Heart left ventricle (tissue), 16 donors: ENCODE measurements around the gene PTPRN2. TPM values are rescaled to one million over a fixed set of nuclear protein-coding genes. Genes with fewer than 3 reads are reported as not detected.

Experiments used
- ATAC-seq, 4 donors: fragments of 200-7000 bp; cut with Tn5 transposase; one replicate each; pipeline ENCODE4 v1.9.1; 2020 to 2022; ENCODE audit warnings: moderate library complexity in 4 of 4, mild to moderate bottlenecking in 3 of 4, moderate number of reproducible peaks in 1 of 4
- DNase-seq, 5 donors: peaks; one replicate each; pipeline ENCODE4 v3.0.0-alpha.2; 2020
- H3K27ac ChIP-seq, 12 donors: fragments of 200-600 bp; sonication (generic) in 4 of 12; one replicate each; pipeline versions ENCODE4 v1.5.0 to v1.8.0; 2016 to 2022; ENCODE audit warnings: mild to moderate bottlenecking in 2 of 12
- H3K27me3 ChIP-seq, 9 donors: fragments of 200-600 bp; sonication (generic) in 2 of 9; one replicate each; pipeline versions ENCODE4 v1.5.1 to v1.8.0; 2016 to 2022; ENCODE audit warnings: mild to moderate bottlenecking in 3 of 9
- H3K36me3 ChIP-seq, 9 donors: fragments of 200-600 bp; sonication (generic) in 2 of 9; one replicate each; pipeline versions ENCODE4 v1.5.0 to v1.8.0; 2018 to 2022; ENCODE audit warnings: mild to moderate bottlenecking in 2 of 9
- H3K4me1 ChIP-seq, 12 donors: fragments of 200-600 bp; sonication (generic) in 4 of 12; one replicate each; pipeline versions ENCODE4 v1.5.0 to v1.8.0; 2016 to 2022; ENCODE audit warnings: mild to moderate bottlenecking in 3 of 12
- H3K4me3 ChIP-seq, 12 donors: fragments of 200-600 bp; sonication (generic) in 4 of 12; one replicate each; pipeline versions ENCODE4 v1.5.0 to v1.8.0; 2017 to 2022; ENCODE audit warnings: mild to moderate bottlenecking in 9 of 12, moderate library complexity in 4 of 12
- H3K9me3 ChIP-seq, 12 donors: fragments of 200-600 bp; sonication (generic) in 4 of 12; one replicate each; pipeline versions ENCODE4 v1.5.0 to v1.8.0; 2016 to 2022; ENCODE audit warnings: mild to moderate bottlenecking in 1 of 12
- CTCF ChIP-seq, 12 donors: fragments of 200-600 bp; sonication (generic) in 4 of 12; IDR thresholded peaks; one replicate each; pipeline versions ENCODE4 v1.5.0 to v1.8.0; 2018 to 2022; ENCODE audit warnings: antibody characterized with exemption in 12 of 12, mild to moderate bottlenecking in 5 of 12
- POLR2A ChIP-seq, 2 donors: fragments of 450-650 bp; IDR thresholded peaks; one replicate each; pipeline ENCODE4 v1.6.1; 2017; ENCODE audit warnings: antibody characterized with exemption in 2 of 2, mild to moderate bottlenecking in 2 of 2, moderate library complexity in 2 of 2
- WGBS, 4 donors: extraction: QIAGEN DNeasy Blood & Tissue Kit in 2 of 4; methylation state at CpG; one replicate each; pipeline versions ENCODE4 v1.1.5 to v1.1.7; 2013 to 2018; 5-methylcytosine and 5-hydroxymethylcytosine counted together
- intact Hi-C, 10 donors: fragments of 100-400 bp; cut with DNase I; formaldehyde crosslinking; loops; one replicate each; pipeline versions ENCODE4 v1.11.1 to v1.14.2; 2022
- polyA plus RNA-seq, 2 donors: library from polyadenylated mRNA; stranded (reverse); fragments of 200-250 nt; gene quantifications; one replicate each; pipeline ENCODE4 v1.2.3, GENCODE V29; 2013
- total RNA-seq, 9 donors: library from RNA; depleted of rRNA in 2 of 9; stranded (reverse); fragments of >200 nt in 2 of 9; fragmentation: NEBNext Ultra II Directional in 3 of 9; extraction: Animal tissue kit (Norgen Biotek cat#: 25700) in 3 of 9; gene quantifications; one replicate each; pipeline versions ENCODE4 v1.1.0 to v1.2.4, GENCODE V29; 2016 to 2023
- donor health status: ischemic (EF 13 %, LVEDD 7.1; RV severe dilation, severe dysfunction).
- donor health status: healthy with polysubstance abuse.
- donor health status: DM: no; HTN: yes; CAD: no.
- donor health status: DM: no; HTN: no; CAD: no.
- donor health status: ischemic (EF 25% LVEDD 6.9; RV normal size, moderate dysfunction).
- donor health status: ischemic (EF 25% LVEDD 5.7; RV mildly dilated, moderate dysfunction).
- donor health status: healthy.
- donor health status: DM: yes; HTN: yes; CAD: no.
- donor health status: ischemic (EF 35%, LVEDD 5.7; RV mildly dilated, moderate dysfunction).
- donor health status: nonischemic (EF 11% LVEDD 7.7; RV severe dilation, severe dysfunction).
- donor health status: DM: yes; HTN: yes; CAD: no.
- donor health status: PGD.
- donor health status: ischemic (EF 29% LVEDD 5.4; RV normal size, mild dysfunction).
- donor health status: nonischemic (EF 23%, LVEDD 6.1; RV moderate dilation, normal function).

Gene PTPRN2
- total and polyA plus RNA-seq, 11 donors, result 0.61 to 2.3 (median 1.3) TPM

- Histone ChIP-seq H3K4me3 (no peak overlapping the region), H3K27ac (no peak overlapping the region), H3K4me1 (no peaks in the 10 kb centered on the region), H3K36me3 (no peaks in the 10 kb centered on the region), H3K9me3 (peaks cover 0 to 14% (median 5%) of the 10 kb centered on the region in 12 donors), H3K27me3 (peaks cover 0 to 19% (median 0%) of the 10 kb centered on the region in 9 donors)
- DNase-seq (no peak), ATAC-seq (no peak)
- WGBS, 4 donors, result 91 to 96% (median 91%) methylated on average over 6 of the region's 6 CpGs
- intact Hi-C loops, result no loop called here
- TF ChIP-seq POLR2A (IDR thresholded peaks at IDR 0.05) (no peak), CTCF (IDR thresholded peaks at IDR 0.05) (no peak)
Observed at GRCh38 chr7:157771689-157772088, 815.9 kb downstream of the PTPRN2 start.

- WGBS, 4 donors, result 87 to 91% (median 90%) methylated on average over 11 to 13 of the region's 13 CpGs
- Histone ChIP-seq H3K9me3 (peaks cover 0 to 14% (median 5%) of the 10 kb centered on the region in 12 donors), H3K4me3 (no peak overlapping the region), H3K27ac (no peak overlapping the region), H3K27me3 (peaks cover 0 to 19% (median 0%) of the 10 kb centered on the region in 9 donors), H3K4me1 (no peaks in the 10 kb centered on the region), H3K36me3 (no peaks in the 10 kb centered on the region)
- intact Hi-C loops, result no loop called here
- TF ChIP-seq POLR2A (IDR thresholded peaks at IDR 0.05) (no peak), CTCF (IDR thresholded peaks at IDR 0.05) (no peak)
- DNase-seq, result no peak
- no peak for ATAC-seq
Observed at GRCh38 chr7:157770716-157771320, 816.8 kb downstream of the PTPRN2 start.

DNA sequence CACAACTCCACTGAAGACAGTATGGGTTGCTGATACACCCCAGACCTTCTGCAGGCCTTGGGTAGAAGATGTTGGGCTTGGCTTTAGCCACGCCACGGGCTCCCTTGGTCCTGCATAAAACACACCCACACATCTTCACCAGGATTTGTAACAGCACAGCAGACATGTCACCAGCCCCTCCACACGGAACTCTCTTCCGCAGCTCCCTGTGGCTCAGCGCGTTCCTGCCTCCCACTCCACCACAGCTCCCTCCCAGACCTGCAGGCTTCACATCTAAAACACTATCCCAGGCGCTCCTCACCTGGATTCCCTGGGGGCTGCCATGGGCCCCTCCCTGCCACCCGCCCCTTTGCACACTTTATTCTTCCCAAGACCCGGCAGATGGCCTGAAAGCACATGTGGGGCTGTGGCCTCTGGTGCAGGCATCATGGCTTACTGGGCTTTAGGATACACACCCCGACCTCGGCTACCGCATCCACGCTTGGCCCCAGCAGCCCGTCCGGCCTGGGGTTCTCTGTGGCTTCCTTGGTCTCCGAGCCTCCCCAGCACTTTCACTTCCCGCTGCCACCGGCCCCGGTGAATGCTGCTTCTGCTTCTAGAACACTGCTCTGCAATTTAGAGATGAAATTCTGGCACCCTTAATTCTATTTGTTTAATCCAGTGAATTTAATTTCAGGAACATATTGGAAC lies 818.0 kb downstream of the PTPRN2 start:
- Histone ChIP-seq H3K27me3 (peaks cover 0 to 19% (median 0%) of the 10 kb centered on the region in 9 donors), H3K4me1 (no peaks in the 10 kb centered on the region), H3K9me3 (peaks cover 0 to 14% (median 5%) of the 10 kb centered on the region in 12 donors), H3K27ac (no peak overlapping the region), H3K36me3 (no peaks in the 10 kb centered on the region), H3K4me3 (no peak overlapping the region)
- 79 to 83% (median 82%) methylated on average over 19 of the region's 19 CpGs for WGBS, 4 donors
- intact Hi-C loops, result no loop called here
- ATAC-seq (no peak), DNase-seq (peak in 1 of 5 donors; percentile 55)
- TF ChIP-seq CTCF (IDR thresholded peaks at IDR 0.05) (no peak), POLR2A (IDR thresholded peaks at IDR 0.05) (no peak)

DNA sequence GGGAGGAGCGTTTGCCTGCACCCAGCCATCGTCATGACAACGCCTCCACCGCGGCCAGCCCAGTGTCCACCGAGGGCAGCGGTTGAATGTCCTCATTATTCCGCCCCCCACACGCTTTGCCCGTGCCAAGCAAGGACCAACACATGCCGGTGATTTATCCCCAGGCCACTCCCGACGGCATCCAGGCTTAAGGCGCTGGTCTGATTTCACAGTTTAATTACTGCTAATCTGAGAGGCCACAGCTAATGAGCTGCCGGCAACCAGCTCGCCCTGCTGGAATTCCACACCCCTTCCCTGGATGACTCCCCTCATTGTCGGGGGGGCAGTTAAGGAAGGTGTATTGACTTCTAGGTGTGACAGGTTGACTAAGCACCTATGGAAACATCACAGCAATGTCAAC lies 818.5 kb downstream of the PTPRN2 start:
- H3K27ac ChIP-seq, result no peak overlapping the region
- 52 to 79% (median 61%) methylated on average over 13 to 17 of the region's 17 CpGs for WGBS, 4 donors
- H3K9me3 ChIP-seq, result peaks cover 0 to 14% (median 5%) of the 10 kb centered on the region in 12 donors
- H3K4me3 ChIP-seq, result no peak overlapping the region
- intact Hi-C loops, result no loop called here
- no peak for TF ChIP-seq POLR2A (IDR thresholded peaks at IDR 0.05)
- TF ChIP-seq CTCF (IDR thresholded peaks at IDR 0.05), result no peak
- H3K36me3 ChIP-seq, result no peaks in the 10 kb centered on the region
- ATAC-seq, result no peak
- H3K4me1 ChIP-seq, result no peaks in the 10 kb centered on the region
- H3K27me3 ChIP-seq, result peaks cover 0 to 19% (median 0%) of the 10 kb centered on the region in 9 donors
- no peak for DNase-seq
